ENCODE results near the gene MARCHF9.

Gene MARCHF9

GRCh38 chr12:57724003-57724935 is 30.6 kb upstream of the MARCHF9 start:
- in situ Hi-C loops (cut with MboI; ENCODE audit: low sequenced_read_pairs), result no loop called here

GRCh38 chr12:57724936-57725740 is 29.8 kb upstream of the MARCHF9 start:
- in situ Hi-C loops (cut with MboI; ENCODE audit: low sequenced_read_pairs), result no loop called here

GRCh38 chr12:57725851-57726150 is 29.1 kb upstream of the MARCHF9 start:
- in situ Hi-C loops (cut with MboI; ENCODE audit: low sequenced_read_pairs), result no loop called here

- in situ Hi-C loops (cut with MboI; ENCODE audit: low sequenced_read_pairs), result no loop called here
Observed at GRCh38 chr12:57726151-57726883, 28.6 kb upstream of the MARCHF9 start.

GRCh38 chr12:57726884-57727757 is 27.8 kb upstream of the MARCHF9 start:
- in situ Hi-C loops (cut with MboI; ENCODE audit: low sequenced_read_pairs), result no loop called here

GRCh38 chr12:57727758-57728395 is 27.0 kb upstream of the MARCHF9 start:
- in situ Hi-C loops (cut with MboI; ENCODE audit: low sequenced_read_pairs), result no loop called here

- in situ Hi-C loops (cut with MboI; ENCODE audit: low sequenced_read_pairs), result no loop called here
Observed at GRCh38 chr12:57729321-57729844, 25.5 kb upstream of the MARCHF9 start.

- in situ Hi-C loops (cut with MboI; ENCODE audit: low sequenced_read_pairs), result no loop called here
Observed at GRCh38 chr12:57730336-57731067, 24.4 kb upstream of the MARCHF9 start.

- in situ Hi-C loops (cut with MboI; ENCODE audit: low sequenced_read_pairs), result no loop called here
Observed at GRCh38 chr12:57731411-57732080, 23.4 kb upstream of the MARCHF9 start.

- in situ Hi-C loops (cut with MboI; ENCODE audit: low sequenced_read_pairs), result no loop called here
Observed at GRCh38 chr12:57732270-57732669, 22.6 kb upstream of the MARCHF9 start.

GRCh38 chr12:57732726-57733593 is 21.9 kb upstream of the MARCHF9 start:
- in situ Hi-C loops (cut with MboI; ENCODE audit: low sequenced_read_pairs), result no loop called here

- in situ Hi-C loops (cut with MboI; ENCODE audit: low sequenced_read_pairs), result no loop called here
Observed at GRCh38 chr12:57733928-57734327, 21.0 kb upstream of the MARCHF9 start.

- in situ Hi-C loops (cut with MboI; ENCODE audit: low sequenced_read_pairs), result no loop called here
Observed at GRCh38 chr12:57734591-57734990, 20.3 kb upstream of the MARCHF9 start.

GRCh38 chr12:57735198-57735855 is 19.6 kb upstream of the MARCHF9 start:
- in situ Hi-C loops (cut with MboI; ENCODE audit: low sequenced_read_pairs), result no loop called here

GRCh38 chr12:57735952-57736740 is 18.8 kb upstream of the MARCHF9 start:
- in situ Hi-C loops (cut with MboI; ENCODE audit: low sequenced_read_pairs), result no loop called here
